ENCODE measurements around the gene DQX1.
"Not testable (repeated sequence)": the region's sequence is repeated elsewhere in the genome, so short reads cannot be mapped to it uniquely, and the experiment has no call there.

The DQX1 gene

GRCh38 chr2:74472945-74473258 is 53.1 kb downstream of the DQX1 start:
- peak overlapping the region; percentile 74 for H3K4me3 ChIP-seq (ENCODE audit: low read depth, low read length)
- TF ChIP-seq CTCF (IDR thresholded peaks at IDR 0.05; ENCODE audit: low read depth, low read length), result no peak

- peak within 1 kb of the TSS; percentile 74 for H3K4me3 ChIP-seq (ENCODE audit: low read depth, low read length)
- TF ChIP-seq CTCF (IDR thresholded peaks at IDR 0.05; ENCODE audit: low read depth, low read length), result no peak
Observed at GRCh38 chr2:74472086-74472944, 53.7 kb downstream of the DQX1 start, which contains the start of gene MRPL53. Gene MRPL53 (minus strand): TSS chr2:74472680. CDS start chr2:74472660, 20 bp downstream.

- H3K4me3 ChIP-seq (ENCODE audit: low read depth, low read length), result peak overlapping the region; percentile 74
- TF ChIP-seq CTCF (IDR thresholded peaks at IDR 0.05; ENCODE audit: low read depth, low read length), result no peak
Observed at GRCh38 chr2:74471332-74472065, 54.5 kb downstream of the DQX1 start.

- H3K4me3 ChIP-seq (ENCODE audit: low read depth, low read length), result not testable (repeated sequence)
Observed at GRCh38 chr2:74470742-74471141, 55.3 kb downstream of the DQX1 start.

Data from WI38 (cell line).